GM10266 (cell line): Measurements from ENCODE around the gene PLCB1.

ENCODE experiments used
- DNase-seq: peaks from one replicate; pipeline ENCODE4 v3.0.0; 2012; ENCODE audit errors: extremely low spot score
- TF ChIP-seq, protein P1 (sequence below): IDR thresholded peaks from 2 replicates; pipeline ENCODE4 v1.5.1; 2012; ENCODE audit warnings: mild to moderate bottlenecking, low read depth; ENCODE audit not compliant: control insufficient read depth, insufficient read depth; ENCODE audit errors: missing control alignments

Gene PLCB1

DNA sequence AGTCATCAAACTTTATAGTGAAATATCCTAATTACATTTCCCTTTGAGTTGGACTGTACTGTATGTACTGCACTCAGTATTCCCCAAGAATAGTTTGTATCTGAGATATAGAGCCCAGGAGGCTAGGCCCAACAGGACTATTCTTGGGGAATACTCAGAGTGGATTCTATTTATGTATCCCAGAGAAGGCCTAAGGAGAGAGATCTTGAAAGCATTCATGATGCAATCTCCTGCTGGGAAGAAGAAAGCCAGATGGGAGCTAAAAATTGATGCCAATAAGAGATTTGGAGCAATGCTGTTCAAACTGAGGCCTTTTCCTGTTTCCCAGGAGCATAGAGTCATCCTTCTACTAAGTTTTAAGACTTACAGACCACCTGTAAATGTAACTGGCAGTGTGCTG is 484.7 kb downstream of the PLCB1 start:
- TF ChIP-seq, protein P1, sequence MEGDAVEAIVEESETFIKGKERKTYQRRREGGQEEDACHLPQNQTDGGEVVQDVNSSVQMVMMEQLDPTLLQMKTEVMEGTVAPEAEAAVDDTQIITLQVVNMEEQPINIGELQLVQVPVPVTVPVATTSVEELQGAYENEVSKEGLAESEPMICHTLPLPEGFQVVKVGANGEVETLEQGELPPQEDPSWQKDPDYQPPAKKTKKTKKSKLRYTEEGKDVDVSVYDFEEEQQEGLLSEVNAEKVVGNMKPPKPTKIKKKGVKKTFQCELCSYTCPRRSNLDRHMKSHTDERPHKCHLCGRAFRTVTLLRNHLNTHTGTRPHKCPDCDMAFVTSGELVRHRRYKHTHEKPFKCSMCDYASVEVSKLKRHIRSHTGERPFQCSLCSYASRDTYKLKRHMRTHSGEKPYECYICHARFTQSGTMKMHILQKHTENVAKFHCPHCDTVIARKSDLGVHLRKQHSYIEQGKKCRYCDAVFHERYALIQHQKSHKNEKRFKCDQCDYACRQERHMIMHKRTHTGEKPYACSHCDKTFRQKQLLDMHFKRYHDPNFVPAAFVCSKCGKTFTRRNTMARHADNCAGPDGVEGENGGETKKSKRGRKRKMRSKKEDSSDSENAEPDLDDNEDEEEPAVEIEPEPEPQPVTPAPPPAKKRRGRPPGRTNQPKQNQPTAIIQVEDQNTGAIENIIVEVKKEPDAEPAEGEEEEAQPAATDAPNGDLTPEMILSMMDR = no peak
- DNase-seq = no peak

DNA sequence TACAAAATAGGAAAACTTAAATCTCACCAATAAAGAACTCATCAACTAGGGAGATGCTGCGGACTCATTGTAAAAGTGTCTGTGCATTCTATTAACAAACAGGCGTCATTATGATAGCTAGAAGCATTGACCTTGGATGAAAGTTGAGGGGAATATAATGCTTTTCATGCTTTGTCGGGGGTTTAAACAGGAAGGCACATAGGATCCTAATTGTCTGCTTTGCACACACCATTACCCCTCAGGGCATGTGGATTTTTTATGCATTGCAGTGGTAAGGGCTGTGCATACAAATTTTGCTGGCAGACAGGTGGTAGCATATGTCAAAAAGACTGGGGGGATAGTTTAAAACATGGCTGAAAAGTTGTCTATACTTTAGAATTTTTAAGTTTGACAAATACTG is 488.9 kb downstream of the PLCB1 start:
- TF ChIP-seq, protein P1 = no peak
- no peak for DNase-seq

DNA sequence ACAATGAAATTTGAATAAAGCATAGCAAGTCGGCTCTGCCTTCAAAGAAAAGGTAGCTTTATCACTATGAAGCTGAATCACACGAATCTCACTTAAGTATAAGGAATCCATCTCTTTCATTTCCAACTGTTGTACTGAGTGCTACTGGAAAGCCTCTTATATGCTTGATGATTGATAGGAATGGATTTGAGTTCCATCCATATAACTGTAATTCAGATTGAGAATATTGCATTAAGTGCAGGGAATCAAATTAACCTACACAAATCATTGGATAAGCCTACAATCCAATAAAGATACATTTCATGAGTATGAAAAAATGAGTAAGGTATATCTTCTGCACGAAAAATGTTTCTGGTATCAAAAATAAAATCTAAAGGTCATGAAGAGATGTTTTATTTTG is 492.0 kb downstream of the PLCB1 start:
- TF ChIP-seq, protein P1 = no peak

DNA sequence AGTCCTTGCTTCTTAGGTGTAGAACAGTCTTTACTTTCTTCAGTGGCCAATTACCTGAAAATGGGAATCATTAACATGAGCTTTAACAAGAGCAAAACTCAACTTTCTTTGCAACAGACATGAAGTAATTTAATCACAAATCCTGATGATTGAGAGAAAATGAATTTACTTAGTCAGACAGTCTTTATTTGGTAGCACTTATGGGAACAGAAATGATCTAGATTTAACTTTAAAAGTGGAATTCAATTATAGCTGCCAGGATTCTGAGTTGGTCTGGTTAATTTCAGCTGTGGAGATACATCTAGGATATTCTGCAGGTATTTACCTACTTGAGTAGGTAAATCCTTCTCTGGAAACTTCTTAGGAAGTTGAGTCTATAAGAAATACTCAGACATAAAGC is 492.6 kb downstream of the PLCB1 start:
- TF ChIP-seq, protein P1 = no peak
- no peak for DNase-seq

More for the DNA sequence above, 492.0 kb downstream of the PLCB1 start:
- no peak for DNase-seq

DNA sequence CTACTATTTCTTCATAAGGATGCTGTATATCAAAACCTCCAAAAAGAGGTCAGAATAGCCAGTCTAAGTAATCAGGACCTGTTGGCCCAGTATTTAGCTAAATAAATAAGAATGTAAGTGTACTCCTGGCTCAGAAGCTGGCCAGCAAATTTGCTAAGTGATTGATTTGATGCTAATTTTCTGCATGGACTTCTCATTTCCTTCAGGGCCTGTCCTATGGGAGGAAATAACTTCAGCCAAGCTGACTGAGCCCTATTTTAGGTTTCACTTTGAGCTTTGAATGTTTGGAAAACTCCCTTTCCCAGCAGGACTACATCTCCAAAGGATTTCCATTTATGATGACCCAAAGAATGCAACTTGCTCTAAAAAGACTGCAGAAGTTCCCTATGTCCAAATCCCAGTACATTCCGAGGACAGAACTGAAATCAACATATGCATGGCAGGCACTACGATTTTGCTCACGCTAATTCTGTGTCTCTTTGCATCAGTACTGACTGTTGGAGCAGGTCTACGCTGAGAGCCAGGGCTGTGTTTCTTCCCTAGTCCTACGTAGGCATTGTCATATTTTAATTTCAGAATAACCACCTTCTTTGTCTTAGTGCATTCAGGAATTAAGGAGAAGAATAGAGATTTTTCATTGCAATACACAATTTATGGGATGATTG is 495.4 kb downstream of the PLCB1 start:
- TF ChIP-seq, protein P1 = no peak
- no peak for DNase-seq

DNA sequence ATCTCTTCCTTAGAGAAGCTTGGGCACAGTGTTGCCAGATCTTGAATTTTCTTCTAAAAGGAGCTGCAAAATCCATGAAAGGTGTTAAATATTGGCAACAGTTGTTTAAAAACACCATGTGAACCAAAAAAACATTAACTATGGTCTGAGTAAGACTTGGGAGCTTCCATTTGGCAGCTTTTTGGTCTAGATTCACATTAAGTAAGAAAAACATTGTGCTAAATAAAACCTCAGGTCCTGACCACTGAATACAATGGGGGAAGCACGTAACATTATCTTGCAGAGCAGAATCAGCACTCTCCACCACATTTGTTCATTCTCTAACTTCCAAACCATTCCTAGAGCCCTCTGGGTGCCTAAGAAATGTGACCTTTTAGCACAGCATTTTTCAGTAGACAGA is 499.2 kb downstream of the PLCB1 start:
- no peak for DNase-seq
- TF ChIP-seq, protein P1 = no peak

DNA sequence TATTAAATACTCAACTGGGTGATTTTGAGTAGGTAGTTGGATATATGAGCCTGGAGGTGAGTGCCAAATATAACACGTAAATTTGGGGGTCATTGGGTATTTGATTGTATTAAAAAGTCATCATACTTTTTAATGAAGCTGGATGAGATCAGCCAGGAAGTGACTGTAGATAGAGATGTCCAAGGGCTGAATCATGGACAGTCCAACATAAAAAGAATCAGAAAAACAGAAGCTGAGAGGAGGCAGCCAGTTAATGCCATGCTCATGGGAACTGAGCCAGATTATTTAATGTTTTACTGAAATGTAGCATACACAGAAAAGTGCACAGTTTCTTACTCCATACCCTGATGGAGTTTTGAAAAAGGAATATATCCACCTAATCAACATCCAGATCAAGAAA is 501.3 kb downstream of the PLCB1 start:
- no peak for DNase-seq
- TF ChIP-seq, protein P1 = no peak
